WTC11 (cell line): ENCODE data around the gene NTRK2.

Source experiments
- CTCF ChIP-seq: fragments of 200-600 bp; IDR thresholded peaks from 2 replicates; pipeline ENCODE4 v1.8.0; 2022; ENCODE audit warnings: antibody characterized with exemption
- EMX1 ChIP-seq: fragments of 250-450 bp; sonication (Bioruptor Pico); IDR thresholded peaks from 2 replicates; pipeline ENCODE4 v1.8.0; 2021; ENCODE audit warnings: mild to moderate bottlenecking
- FOXK1 ChIP-seq: sonication (generic); formaldehyde crosslinking; IDR thresholded peaks from 2 replicates; pipeline ENCODE4 v1.8.0; 2022; ENCODE audit warnings: mild to moderate bottlenecking, moderate library complexity, missing genetic modification reagents
- JUN ChIP-seq: sonication (generic); formaldehyde crosslinking; IDR thresholded peaks from 2 replicates; pipeline ENCODE4 v1.8.0; 2023; ENCODE audit warnings: mild to moderate bottlenecking, missing genetic modification reagents
- MYBL2 ChIP-seq: sonication (generic); formaldehyde crosslinking; IDR thresholded peaks from 2 replicates; pipeline ENCODE4 v1.8.1; 2023; ENCODE audit warnings: mild to moderate bottlenecking, moderate library complexity, missing genetic modification reagents
- NFYB ChIP-seq: sonication (generic); formaldehyde crosslinking; conservative IDR thresholded peaks from 2 replicates; pipeline ENCODE4 v1.8.0; 2022; ENCODE audit warnings: low read depth, missing genetic modification reagents
- TF ChIP-seq, protein P1 (sequence below): sonication (generic); formaldehyde crosslinking; IDR thresholded peaks from 2 replicates; pipeline ENCODE4 v1.8.0; 2022; ENCODE audit warnings: mild to moderate bottlenecking, missing genetic modification reagents
- TF ChIP-seq, protein P2 (sequence below): sonication (generic); formaldehyde crosslinking; conservative IDR thresholded peaks from 2 replicates; pipeline ENCODE4 v1.8.1; 2023; ENCODE audit warnings: mild to moderate bottlenecking, low read depth, missing genetic modification reagents, moderate library complexity

GRCh38 chr9:84789463-84789830, 119.9 kb downstream of the NTRK2 start:
- TF ChIP-seq CTCF = no peak
- TF ChIP-seq NFYB (CRISPR knock-in tag) = no peak
- TF ChIP-seq, protein P1, sequence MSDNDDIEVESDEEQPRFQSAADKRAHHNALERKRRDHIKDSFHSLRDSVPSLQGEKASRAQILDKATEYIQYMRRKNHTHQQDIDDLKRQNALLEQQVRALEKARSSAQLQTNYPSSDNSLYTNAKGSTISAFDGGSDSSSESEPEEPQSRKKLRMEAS (CRISPR knock-in tag) = no peak
- TF ChIP-seq MYBL2 (CRISPR knock-in tag) = no peak
- no peak for TF ChIP-seq EMX1 (CRISPR knock-in tag)
- TF ChIP-seq FOXK1 (CRISPR knock-in tag) = no peak
- TF ChIP-seq, protein P2, sequence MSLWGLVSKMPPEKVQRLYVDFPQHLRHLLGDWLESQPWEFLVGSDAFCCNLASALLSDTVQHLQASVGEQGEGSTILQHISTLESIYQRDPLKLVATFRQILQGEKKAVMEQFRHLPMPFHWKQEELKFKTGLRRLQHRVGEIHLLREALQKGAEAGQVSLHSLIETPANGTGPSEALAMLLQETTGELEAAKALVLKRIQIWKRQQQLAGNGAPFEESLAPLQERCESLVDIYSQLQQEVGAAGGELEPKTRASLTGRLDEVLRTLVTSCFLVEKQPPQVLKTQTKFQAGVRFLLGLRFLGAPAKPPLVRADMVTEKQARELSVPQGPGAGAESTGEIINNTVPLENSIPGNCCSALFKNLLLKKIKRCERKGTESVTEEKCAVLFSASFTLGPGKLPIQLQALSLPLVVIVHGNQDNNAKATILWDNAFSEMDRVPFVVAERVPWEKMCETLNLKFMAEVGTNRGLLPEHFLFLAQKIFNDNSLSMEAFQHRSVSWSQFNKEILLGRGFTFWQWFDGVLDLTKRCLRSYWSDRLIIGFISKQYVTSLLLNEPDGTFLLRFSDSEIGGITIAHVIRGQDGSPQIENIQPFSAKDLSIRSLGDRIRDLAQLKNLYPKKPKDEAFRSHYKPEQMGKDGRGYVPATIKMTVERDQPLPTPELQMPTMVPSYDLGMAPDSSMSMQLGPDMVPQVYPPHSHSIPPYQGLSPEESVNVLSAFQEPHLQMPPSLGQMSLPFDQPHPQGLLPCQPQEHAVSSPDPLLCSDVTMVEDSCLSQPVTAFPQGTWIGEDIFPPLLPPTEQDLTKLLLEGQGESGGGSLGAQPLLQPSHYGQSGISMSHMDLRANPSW (CRISPR knock-in tag) = no peak
- TF ChIP-seq JUN (CRISPR knock-in tag) = no peak
